ENCODE results near the gene FBLN7.

Gene FBLN7

GRCh38 chr2:112152476-112153178, 14.4 kb downstream of the FBLN7 start:
- no peak for TF ChIP-seq CTCF (IDR thresholded peaks at IDR 0.05; ENCODE audit: control insufficient read depth, extremely low read depth, insufficient read depth)
- no peak overlapping the region for H3K4me3 ChIP-seq (ENCODE audit: low read depth, low read length)
- no peak for DNase-seq (ENCODE audit: low read depth)

- no peak for DNase-seq (ENCODE audit: low read depth)
- no peak overlapping the region for H3K4me3 ChIP-seq (ENCODE audit: low read depth, low read length)
- no peak for TF ChIP-seq CTCF (IDR thresholded peaks at IDR 0.05; ENCODE audit: control insufficient read depth, extremely low read depth, insufficient read depth)
Observed at GRCh38 chr2:112153179-112153490, 14.9 kb downstream of the FBLN7 start.

- no peak overlapping the region for H3K4me3 ChIP-seq (ENCODE audit: low read depth, low read length)
- no peak for DNase-seq (ENCODE audit: low read depth)
- no peak for TF ChIP-seq CTCF (IDR thresholded peaks at IDR 0.05; ENCODE audit: control insufficient read depth, extremely low read depth, insufficient read depth)
Observed at GRCh38 chr2:112153501-112153900, 15.3 kb downstream of the FBLN7 start.

- TF ChIP-seq CTCF (IDR thresholded peaks at IDR 0.05; ENCODE audit: control insufficient read depth, extremely low read depth, insufficient read depth) = no peak
- DNase-seq (ENCODE audit: low read depth) = no peak
- no peak overlapping the region for H3K4me3 ChIP-seq (ENCODE audit: low read depth, low read length)
Observed at GRCh38 chr2:112154246-112155117, 16.3 kb downstream of the FBLN7 start.

GRCh38 chr2:112155331-112156151, 17.4 kb downstream of the FBLN7 start:
- no peak for TF ChIP-seq CTCF (IDR thresholded peaks at IDR 0.05; ENCODE audit: control insufficient read depth, extremely low read depth, insufficient read depth)
- H3K4me3 ChIP-seq (ENCODE audit: low read depth, low read length) = no peak overlapping the region
- no peak for DNase-seq (ENCODE audit: low read depth)

- no peak for DNase-seq (ENCODE audit: low read depth)
- no peak overlapping the region for H3K4me3 ChIP-seq (ENCODE audit: low read depth, low read length)
- no peak for TF ChIP-seq CTCF (IDR thresholded peaks at IDR 0.05; ENCODE audit: control insufficient read depth, extremely low read depth, insufficient read depth)
Observed at GRCh38 chr2:112156152-112156986, 18.2 kb downstream of the FBLN7 start.

Data from LNCaP clone FGC (cell line).